ENCODE data around the gene DCX. TPM values are rescaled to one million over a fixed set of nuclear protein-coding genes. Genes with fewer than 3 reads are reported as not detected.
"Not testable (repeated sequence)": the region's sequence is repeated elsewhere in the genome, so short reads cannot be mapped to it uniquely, and the experiment has no call there.

DCX gene
- polyA plus RNA-seq, 10 donors, result 7.8 to 24.3 (median 16.4) TPM

GRCh38 chrX:111375747-111376146 lies 36.2 kb downstream of the DCX start:
- peak in 2 of 3 donors; percentile 22 to 53 for DNase-seq

GRCh38 chrX:111372086-111372485 lies 39.9 kb downstream of the DCX start:
- no peak for DNase-seq

GRCh38 chrX:111365770-111366325 lies 46.1 kb downstream of the DCX start:
- no peak for DNase-seq

GRCh38 chrX:111363741-111364140 lies 48.3 kb downstream of the DCX start:
- DNase-seq, result no peak

GRCh38 chrX:111361751-111362150 lies 50.2 kb downstream of the DCX start:
- DNase-seq, result no peak

- no peak for DNase-seq
Observed at GRCh38 chrX:111360839-111361238, 51.2 kb downstream of the DCX start.

GRCh38 chrX:111355523-111356115 lies 56.4 kb downstream of the DCX start:
- DNase-seq, result peak in 2 of 3 donors; percentile 49 to 66

- DNase-seq, result no peak
Observed at GRCh38 chrX:111354496-111354895, 57.5 kb downstream of the DCX start.

- DNase-seq, result peak in 2 of 3 donors; percentile 31 to 55
Observed at GRCh38 chrX:111353793-111354192, 58.2 kb downstream of the DCX start.

GRCh38 chrX:111352424-111352823 lies 59.6 kb downstream of the DCX start:
- peak; percentile 62 to 76 (median 66) for DNase-seq

GRCh38 chrX:111349934-111350333 lies 62.1 kb downstream of the DCX start:
- no peak for DNase-seq

GRCh38 chrX:111349101-111349500 lies 62.9 kb downstream of the DCX start:
- peak; percentile 26 to 52 (median 43) for DNase-seq

GRCh38 chrX:111348429-111348828 lies 63.6 kb downstream of the DCX start:
- peak; percentile 27 to 56 (median 41) for DNase-seq

GRCh38 chrX:111346150-111346549 lies 65.8 kb downstream of the DCX start:
- DNase-seq, result not testable (repeated sequence)

GRCh38 chrX:111340054-111340453 lies 71.9 kb downstream of the DCX start:
- DNase-seq, result no peak

- no peak for DNase-seq
Observed at GRCh38 chrX:111339212-111339611, 72.8 kb downstream of the DCX start.

GRCh38 chrX:111338095-111338698 lies 73.8 kb downstream of the DCX start:
- no peak for DNase-seq

GRCh38 chrX:111337067-111337637 lies 74.8 kb downstream of the DCX start:
- DNase-seq, result no peak

- peak in 1 of 3 donors; percentile 43 for DNase-seq
Observed at GRCh38 chrX:111336141-111336540, 75.9 kb downstream of the DCX start.

- no peak for DNase-seq
Observed at GRCh38 chrX:111329370-111329769, 82.6 kb downstream of the DCX start.

- no peak for DNase-seq
Observed at GRCh38 chrX:111328858-111329257, 83.1 kb downstream of the DCX start.

- DNase-seq, result peak in 1 of 3 donors; percentile 14
Observed at GRCh38 chrX:111322231-111322855, 89.6 kb downstream of the DCX start.

GRCh38 chrX:111319451-111319850 lies 92.5 kb downstream of the DCX start:
- no peak for DNase-seq
